Muscle of leg (tissue), 11 donors: ENCODE results near the gene KLF4. TPM values are rescaled to one million over a fixed set of nuclear protein-coding genes. Genes with fewer than 3 reads are reported as not detected.
A peak's percentile ranks its signal among the peaks of the same experiment; 100 is the strongest.

ENCODE experiments used
- DNase-seq: peaks from one replicate; pipeline ENCODE4 v3.0.0; 2013
- H3K27ac ChIP-seq: one replicate; pipeline ENCODE4 v1.5.1; 2013; ENCODE audit warnings: mild to moderate bottlenecking, low read length, control low read depth
- H3K27me3 ChIP-seq: one replicate; pipeline ENCODE4 v1.6.1; 2013; ENCODE audit warnings: low read length; ENCODE audit not compliant: control insufficient read depth, insufficient read depth
- H3K36me3 ChIP-seq: one replicate; pipeline ENCODE4 v1.6.1; 2013; ENCODE audit warnings: low read length; ENCODE audit not compliant: control insufficient read depth, insufficient read depth
- H3K4me1 ChIP-seq: one replicate; pipeline ENCODE4 v1.6.1; 2013; ENCODE audit warnings: low read length; ENCODE audit not compliant: control insufficient read depth, insufficient read depth
- H3K4me3 ChIP-seq: one replicate; pipeline ENCODE4 v1.5.1; 2013; ENCODE audit warnings: low read length, control low read depth
- H3K9me3 ChIP-seq: replicated peaks from 2 replicates; pipeline ENCODE4 v1.6.1; 2013; ENCODE audit warnings: low read depth, low read length; ENCODE audit not compliant: control insufficient read depth
- WGBS: methylation state at CpG from one replicate; pipeline ENCODE4 v1.1.5; 2013; ENCODE audit warnings: missing lambda C conversion rate; ENCODE audit not compliant: insufficient coverage; 5-methylcytosine and 5-hydroxymethylcytosine counted together
- polyA plus RNA-seq, 8 donors: library from polyadenylated mRNA; unstranded; fragments of 120-200 nt; gene quantifications; one replicate each; pipeline versions ENCODE4 v1.2.1 to v1.2.3, GENCODE V29; 2013; ENCODE audit warnings: inconsistent platforms in 1 of 8, low replicate concordance in 1 of 8; ENCODE audit not compliant: insufficient read length in 8 of 8, insufficient read depth in 1 of 8
- total RNA-seq: library from RNA; stranded (reverse); fragments of 120-200 nt; gene quantifications from one replicate; pipeline ENCODE4 v1.2.4, GENCODE V29; 2013

KLF4 gene
- total and polyA plus RNA-seq, 9 donors = 24.0 to 65.8 (median 32.6) TPM

GRCh38 chr9:107455425-107456135 lies 34.0 kb downstream of the KLF4 start:
- no peaks in the 10 kb centered on the region for H3K9me3 ChIP-seq

GRCh38 chr9:107453479-107453878 lies 36.1 kb downstream of the KLF4 start:
- 100% methylated on average over 1 of the region's 4 CpGs for WGBS
- no peaks in the 10 kb centered on the region for H3K9me3 ChIP-seq

More at GRCh38 chr9:107455425-107456135, 34.0 kb downstream of the KLF4 start:
- Histone ChIP-seq H3K27ac (no peak overlapping the region), H3K36me3 (no peaks in the 10 kb centered on the region), H3K27me3 (no peaks in the 10 kb centered on the region), H3K4me1 (no peaks in the 10 kb centered on the region), H3K4me3 (no peak overlapping the region)
- no CpG with 5 or more reads among the region's 6 CpGs for WGBS
- no peak for DNase-seq

GRCh38 chr9:107447834-107448233 lies 41.7 kb downstream of the KLF4 start:
- no peak overlapping the region for H3K4me3 ChIP-seq
- H3K27me3 ChIP-seq = no peaks in the 10 kb centered on the region
- no peaks in the 10 kb centered on the region for H3K9me3 ChIP-seq
- no peak overlapping the region for H3K27ac ChIP-seq
- no CpG with 5 or more reads among the region's 1 CpG for WGBS
- no peaks in the 10 kb centered on the region for H3K4me1 ChIP-seq
- no peak for DNase-seq
- no peaks in the 10 kb centered on the region for H3K36me3 ChIP-seq

More at GRCh38 chr9:107453479-107453878, 36.1 kb downstream of the KLF4 start:
- DNase-seq = no peak
- Histone ChIP-seq H3K36me3 (no peaks in the 10 kb centered on the region), H3K4me3 (no peak overlapping the region), H3K4me1 (no peaks in the 10 kb centered on the region), H3K27me3 (no peaks in the 10 kb centered on the region), H3K27ac (no peak overlapping the region)

- no peaks in the 10 kb centered on the region for H3K27me3 ChIP-seq
- no peaks in the 10 kb centered on the region for H3K36me3 ChIP-seq
- WGBS = 75% methylated on average over 1 of the region's 4 CpGs
- no peak overlapping the region for H3K27ac ChIP-seq
- H3K4me1 ChIP-seq = no peaks in the 10 kb centered on the region
- no peaks in the 10 kb centered on the region for H3K9me3 ChIP-seq
- no peak overlapping the region for H3K4me3 ChIP-seq
- no peak for DNase-seq
These were observed 42.5 kb downstream of the KLF4 start for GRCh38 chr9:107447081-107447480.

GRCh38 chr9:107446491-107446890 lies 43.1 kb downstream of the KLF4 start:
- Histone ChIP-seq H3K4me1 (no peaks in the 10 kb centered on the region), H3K27me3 (no peaks in the 10 kb centered on the region), H3K4me3 (no peak overlapping the region), H3K27ac (no peak overlapping the region), H3K36me3 (no peaks in the 10 kb centered on the region), H3K9me3 (no peaks in the 10 kb centered on the region)
- WGBS = 93% methylated on average over 12 of the region's 12 CpGs
- DNase-seq = no peak

- Histone ChIP-seq H3K4me3 (no peak overlapping the region), H3K27ac (no peak overlapping the region), H3K4me1 (no peaks in the 10 kb centered on the region), H3K27me3 (no peaks in the 10 kb centered on the region), H3K9me3 (no peaks in the 10 kb centered on the region), H3K36me3 (no peaks in the 10 kb centered on the region)
- DNase-seq = no peak
- no CpG with 5 or more reads among the region's 1 CpG for WGBS
These were observed 45.8 kb downstream of the KLF4 start for GRCh38 chr9:107443786-107444185.

GRCh38 chr9:107439991-107440456 lies 49.5 kb downstream of the KLF4 start:
- Histone ChIP-seq H3K4me1 (no peaks in the 10 kb centered on the region), H3K27me3 (no peaks in the 10 kb centered on the region), H3K9me3 (no peaks in the 10 kb centered on the region), H3K4me3 (no peak overlapping the region), H3K36me3 (no peaks in the 10 kb centered on the region), H3K27ac (no peak overlapping the region)
- WGBS = no CpG with 5 or more reads among the region's 3 CpGs
- no peak for DNase-seq

GRCh38 chr9:107438211-107439031 lies 51.1 kb downstream of the KLF4 start:
- no peak overlapping the region for H3K4me3 ChIP-seq
- no peaks in the 10 kb centered on the region for H3K36me3 ChIP-seq
- no peaks in the 10 kb centered on the region for H3K9me3 ChIP-seq
- WGBS = 25% methylated on average over 2 of the region's 7 CpGs
- no peaks in the 10 kb centered on the region for H3K4me1 ChIP-seq
- DNase-seq = peak; percentile 9
- no peaks in the 10 kb centered on the region for H3K27me3 ChIP-seq
- no peak overlapping the region for H3K27ac ChIP-seq

- DNase-seq = no peak
- Histone ChIP-seq H3K4me1 (no peaks in the 10 kb centered on the region), H3K27ac (no peak overlapping the region), H3K4me3 (no peak overlapping the region), H3K27me3 (no peaks in the 10 kb centered on the region), H3K9me3 (no peaks in the 10 kb centered on the region), H3K36me3 (no peaks in the 10 kb centered on the region)
- 73% methylated on average over 3 of the region's 6 CpGs for WGBS
These were observed 51.9 kb downstream of the KLF4 start for GRCh38 chr9:107437716-107438115.

- DNase-seq = no peak
- Histone ChIP-seq H3K9me3 (no peaks in the 10 kb centered on the region), H3K4me3 (no peak overlapping the region), H3K4me1 (no peaks in the 10 kb centered on the region), H3K36me3 (no peaks in the 10 kb centered on the region), H3K27me3 (no peaks in the 10 kb centered on the region), H3K27ac (no peak overlapping the region)
- no CpG with 5 or more reads among the region's 1 CpG for WGBS
These were observed 54.2 kb downstream of the KLF4 start for GRCh38 chr9:107435415-107435814.
